Smooth muscle cell (in vitro differentiated cells): Measurements from ENCODE around the gene DUOXA2. TPM values are rescaled to one million over a fixed set of nuclear protein-coding genes. Genes with fewer than 3 reads are reported as not detected.

Experiments used
- DNase-seq: peaks from one replicate; lab custom pipeline; 2025; ENCODE audit not compliant: unreplicated experiment; lab: John Stamatoyannopoulos, UW
- H2AFZ ChIP-seq: fragments of 200-600 bp; sonication (generic); 2 replicates; pipeline ENCODE4 v1.6.0; 2016; ENCODE audit warnings: antibody characterized with exemption, low read depth, mild to moderate bottlenecking
- H3F3A ChIP-seq: fragments of 200-600 bp; sonication (generic); 2 replicates; pipeline ENCODE4 v1.6.0; 2017; ENCODE audit warnings: antibody characterized with exemption, low read depth
- H3K27ac ChIP-seq: fragments of 200-600 bp; sonication (generic); 2 replicates; pipeline ENCODE4 v1.5.1; 2016; ENCODE audit warnings: low read depth, mild to moderate bottlenecking
- H3K27me3 ChIP-seq: fragments of 200-600 bp; sonication (generic); 2 replicates; pipeline ENCODE4 v1.6.1; 2016; ENCODE audit warnings: low read depth, mild to moderate bottlenecking
- H3K36me3 ChIP-seq: fragments of 200-600 bp; sonication (generic); 2 replicates; pipeline ENCODE4 v1.5.1; 2016; ENCODE audit warnings: low read depth
- H3K4me1 ChIP-seq: fragments of 200-600 bp; sonication (generic); 2 replicates; pipeline ENCODE4 v1.5.1; 2016; ENCODE audit warnings: low read depth
- H3K4me2 ChIP-seq: fragments of 200-600 bp; sonication (generic); 2 replicates; pipeline ENCODE4 v1.6.0; 2016; ENCODE audit warnings: mild to moderate bottlenecking
- H3K4me3 ChIP-seq: fragments of 200-600 bp; sonication (generic); 2 replicates; pipeline ENCODE4 v1.5.1; 2016; ENCODE audit warnings: mild to moderate bottlenecking
- H3K79me2 ChIP-seq: fragments of 200-600 bp; sonication (generic); 2 replicates; pipeline ENCODE4 v1.6.0; 2016; ENCODE audit warnings: low read depth, mild to moderate bottlenecking
- H3K9ac ChIP-seq: fragments of 200-600 bp; sonication (generic); 2 replicates; pipeline ENCODE4 v1.6.0; 2016; ENCODE audit warnings: low read depth
- H3K9me3 ChIP-seq: fragments of 200-600 bp; sonication (generic); replicated peaks from 2 replicates; pipeline ENCODE4 v1.5.1; 2016; ENCODE audit warnings: low read depth
- H4K20me1 ChIP-seq: fragments of 200-600 bp; sonication (generic); 2 replicates; pipeline ENCODE4 v1.6.0; 2016; ENCODE audit warnings: low read depth
- WGBS: methylation state at CpG from one replicate; pipeline ENCODE4 v1.1.7; 2016; ENCODE audit warnings: low lambda C conversion rate; 5-methylcytosine and 5-hydroxymethylcytosine counted together
- polyA plus RNA-seq: library from polyadenylated mRNA; unstranded; fragments of >200 nt; fragmentation: Nextera tagmentation; extraction: Ambion mirVana; gene quantifications from 2 replicates; pipeline ENCODE4 v1.2.1, GENCODE V29; 2016
- total RNA-seq: library from RNA; depleted of rRNA; stranded (reverse); fragments of >200 nt; gene quantifications from 2 replicates; pipeline ENCODE4 v1.2.3, GENCODE V29; 2014
- TF ChIP-seq, protein P1 (sequence below): fragments of 200-600 bp; sonication (generic); IDR thresholded peaks from 2 replicates; pipeline ENCODE4 v1.5.1; 2017; ENCODE audit warnings: borderline replicate concordance, mild to moderate bottlenecking, antibody characterized with exemption; ENCODE audit not compliant: insufficient read depth, poor library complexity, severe bottlenecking

DUOXA2 gene
- total and polyA plus RNA-seq, 2 experiments from 2014 or later = not detected

- TF ChIP-seq, protein P1, sequence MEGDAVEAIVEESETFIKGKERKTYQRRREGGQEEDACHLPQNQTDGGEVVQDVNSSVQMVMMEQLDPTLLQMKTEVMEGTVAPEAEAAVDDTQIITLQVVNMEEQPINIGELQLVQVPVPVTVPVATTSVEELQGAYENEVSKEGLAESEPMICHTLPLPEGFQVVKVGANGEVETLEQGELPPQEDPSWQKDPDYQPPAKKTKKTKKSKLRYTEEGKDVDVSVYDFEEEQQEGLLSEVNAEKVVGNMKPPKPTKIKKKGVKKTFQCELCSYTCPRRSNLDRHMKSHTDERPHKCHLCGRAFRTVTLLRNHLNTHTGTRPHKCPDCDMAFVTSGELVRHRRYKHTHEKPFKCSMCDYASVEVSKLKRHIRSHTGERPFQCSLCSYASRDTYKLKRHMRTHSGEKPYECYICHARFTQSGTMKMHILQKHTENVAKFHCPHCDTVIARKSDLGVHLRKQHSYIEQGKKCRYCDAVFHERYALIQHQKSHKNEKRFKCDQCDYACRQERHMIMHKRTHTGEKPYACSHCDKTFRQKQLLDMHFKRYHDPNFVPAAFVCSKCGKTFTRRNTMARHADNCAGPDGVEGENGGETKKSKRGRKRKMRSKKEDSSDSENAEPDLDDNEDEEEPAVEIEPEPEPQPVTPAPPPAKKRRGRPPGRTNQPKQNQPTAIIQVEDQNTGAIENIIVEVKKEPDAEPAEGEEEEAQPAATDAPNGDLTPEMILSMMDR = no peak
- no peak overlapping the region for H2AFZ ChIP-seq
- H4K20me1 ChIP-seq = no peaks in the 10 kb centered on the region
- H3K9ac ChIP-seq = no peak overlapping the region
- no peaks in the 10 kb centered on the region for H3K27me3 ChIP-seq
- no peaks in the 10 kb centered on the region for H3K79me2 ChIP-seq
- no peak overlapping the region for H3K4me2 ChIP-seq
- no peak for DNase-seq
- H3K9me3 ChIP-seq = no peaks in the 10 kb centered on the region
- no peak overlapping the region for H3K27ac ChIP-seq
- H3K4me3 ChIP-seq = no peak overlapping the region
- H3F3A ChIP-seq = no peaks in the 10 kb centered on the region
- WGBS = 71% methylated on average over 1 of the region's 1 CpG
- no peaks in the 10 kb centered on the region for H3K36me3 ChIP-seq
- no peaks in the 10 kb centered on the region for H3K4me1 ChIP-seq
Measured at GRCh38 chr15:45149060-45149459, 34.9 kb downstream of the DUOXA2 start.

DNA sequence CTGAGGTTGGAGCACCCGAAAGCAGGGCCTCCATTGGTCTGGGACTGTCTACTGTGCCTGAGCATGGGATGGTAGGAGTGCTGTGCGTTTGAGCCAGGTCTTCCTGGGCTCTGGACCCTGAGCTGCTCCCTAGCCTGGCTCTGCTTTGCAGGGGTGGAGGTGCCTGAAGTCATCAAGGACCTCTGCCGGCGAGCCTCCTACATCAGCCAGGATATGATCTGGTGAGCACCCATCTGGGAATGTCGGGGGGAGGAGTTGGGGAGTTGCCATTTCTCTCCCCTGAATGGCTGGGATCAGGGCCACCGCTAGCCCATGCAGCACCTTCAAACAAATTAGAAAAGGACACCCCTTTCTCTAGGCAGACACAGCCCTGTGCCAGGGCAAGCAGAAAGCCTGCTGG is 36.4 kb downstream of the DUOXA2 start:
- no peak overlapping the region for H3K27ac ChIP-seq
- no peak overlapping the region for H3K9ac ChIP-seq
- no peaks in the 10 kb centered on the region for H3K9me3 ChIP-seq
- H2AFZ ChIP-seq = no peak overlapping the region
- H3K4me1 ChIP-seq = no peaks in the 10 kb centered on the region
- H3K36me3 ChIP-seq = no peaks in the 10 kb centered on the region
- no peak for DNase-seq
- no peak overlapping the region for H3K4me3 ChIP-seq
- TF ChIP-seq, protein P1 = no peak
- H4K20me1 ChIP-seq = no peaks in the 10 kb centered on the region
- WGBS = 80% methylated on average over 6 of the region's 6 CpGs
- H3F3A ChIP-seq = no peaks in the 10 kb centered on the region
- no peaks in the 10 kb centered on the region for H3K27me3 ChIP-seq
- H3K79me2 ChIP-seq = no peaks in the 10 kb centered on the region
- no peak overlapping the region for H3K4me2 ChIP-seq

DNA sequence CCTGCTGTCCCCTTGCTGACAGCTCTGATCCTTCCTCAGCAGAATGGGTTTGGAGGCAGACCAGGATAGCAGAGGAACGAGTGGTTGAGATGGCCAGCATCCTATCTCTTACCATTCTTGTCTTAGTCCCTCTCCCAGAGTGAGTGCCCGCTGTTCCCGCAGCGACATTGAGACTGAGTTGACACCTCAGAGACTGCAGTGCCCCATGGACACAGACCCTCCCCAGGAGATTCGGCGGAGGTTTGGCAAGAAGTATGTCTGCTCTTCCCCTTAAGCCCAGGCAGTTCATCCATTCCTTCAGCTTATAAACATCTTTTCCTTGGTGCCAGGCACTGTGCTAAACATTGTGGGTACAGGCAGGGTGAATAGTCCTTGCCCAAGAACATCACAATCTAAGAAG is 36.9 kb downstream of the DUOXA2 start:
- Histone ChIP-seq H4K20me1 (no peaks in the 10 kb centered on the region), H3K9me3 (no peaks in the 10 kb centered on the region), H3K79me2 (no peaks in the 10 kb centered on the region), H3K36me3 (no peaks in the 10 kb centered on the region), H3K27ac (no peak overlapping the region), H3F3A (no peaks in the 10 kb centered on the region), H3K9ac (no peak overlapping the region), H3K4me2 (no peak overlapping the region), H3K27me3 (no peaks in the 10 kb centered on the region), H3K4me1 (no peaks in the 10 kb centered on the region), H3K4me3 (no peak overlapping the region), H2AFZ (no peak overlapping the region)
- DNase-seq = no peak
- TF ChIP-seq, protein P1 = no peak
- 94% methylated on average over 6 of the region's 6 CpGs for WGBS

- H3K79me2 ChIP-seq = no peaks in the 10 kb centered on the region
- H3K36me3 ChIP-seq = no peaks in the 10 kb centered on the region
- H3K4me2 ChIP-seq = no peak overlapping the region
- no peak overlapping the region for H2AFZ ChIP-seq
- no peak overlapping the region for H3K4me3 ChIP-seq
- no peaks in the 10 kb centered on the region for H3F3A ChIP-seq
- H3K4me1 ChIP-seq = peaks cover 4% of the 10 kb centered on the region
- no peak overlapping the region for H3K9ac ChIP-seq
- no peak for DNase-seq
- no peaks in the 10 kb centered on the region for H4K20me1 ChIP-seq
- no peak overlapping the region for H3K27ac ChIP-seq
- TF ChIP-seq, protein P1 = no peak
- 95% methylated on average over 36 of the region's 36 CpGs for WGBS
- no peaks in the 10 kb centered on the region for H3K27me3 ChIP-seq
- H3K9me3 ChIP-seq = no peaks in the 10 kb centered on the region
Measured at GRCh38 chr15:45151998-45152828, 38.1 kb downstream of the DUOXA2 start.
